ENCODE measurements around the gene UVRAG. TPM values are rescaled to one million over a fixed set of nuclear protein-coding genes. Genes with fewer than 3 reads are reported as not detected.

UVRAG gene
- total RNA-seq, 2 donors from 2014 or later: 10.9 to 31.0 TPM

- Histone ChIP-seq H3K27me3 (no peaks in the 10 kb centered on the region), H3K27ac (no peak overlapping the region), H3K36me3 (replicated peaks in 1 of 2; ENCODE audit: insufficient read depth in 1 of 2, low read depth in 2 of 2) (no peaks in the 10 kb centered on the region), H3K9me3 (no peaks in the 10 kb centered on the region), H3K4me3 (no peak overlapping the region), H3K4me1 (peaks cover 9% of the 10 kb centered on the region)
- 93 to 98% methylated on average over 3 of the region's 3 CpGs for WGBS, 2 donors
- DNase-seq: no peak
- ATAC-seq: no peak
- intact Hi-C loops (cut with DNase I): no loop called here
- TF ChIP-seq POLR2A (IDR thresholded peaks at IDR 0.05): no peak
- no peak for TF ChIP-seq CTCF (IDR thresholded peaks at IDR 0.05)
Observed at GRCh38 chr11:76025817-76026216, 210.8 kb downstream of the UVRAG start.

GRCh38 chr11:76026281-76026680 lies 211.3 kb downstream of the UVRAG start:
- no peak overlapping the region for H3K4me3 ChIP-seq
- DNase-seq (no peak), ATAC-seq (no peak)
- TF ChIP-seq CTCF (IDR thresholded peaks at IDR 0.05): no peak
- TF ChIP-seq POLR2A (IDR thresholded peaks at IDR 0.05): no peak
- intact Hi-C loops (cut with DNase I): no loop called here
- no peak overlapping the region for H3K27ac ChIP-seq
- no peaks in the 10 kb centered on the region for H3K9me3 ChIP-seq
- peaks cover 9% of the 10 kb centered on the region for H3K4me1 ChIP-seq
- H3K36me3 ChIP-seq (replicated peaks in 1 of 2; ENCODE audit: insufficient read depth in 1 of 2, low read depth in 2 of 2): no peaks in the 10 kb centered on the region
- H3K27me3 ChIP-seq: no peaks in the 10 kb centered on the region

- no peak overlapping the region for H3K4me3 ChIP-seq
- H3K4me1 ChIP-seq: peaks cover 9% of the 10 kb centered on the region
- ATAC-seq: no peak
- no peak for TF ChIP-seq CTCF (IDR thresholded peaks at IDR 0.05)
- TF ChIP-seq POLR2A (IDR thresholded peaks at IDR 0.05): no peak
- whole genome bisulfite sequencing, 2 donors: 80 to 100% methylated on average over 1 of the region's 1 CpG
- H3K27me3 ChIP-seq: no peaks in the 10 kb centered on the region
- no peaks in the 10 kb centered on the region for H3K9me3 ChIP-seq
- intact Hi-C loops (cut with DNase I): no loop called here
- DNase-seq: no peak
- H3K36me3 ChIP-seq (replicated peaks in 1 of 2; ENCODE audit: insufficient read depth in 1 of 2, low read depth in 2 of 2): no peaks in the 10 kb centered on the region
- H3K27ac ChIP-seq: no peak overlapping the region
Observed at GRCh38 chr11:76026862-76027261, 211.9 kb downstream of the UVRAG start.

GRCh38 chr11:76030286-76030685 lies 215.3 kb downstream of the UVRAG start:
- no peaks in the 10 kb centered on the region for H3K27me3 ChIP-seq
- DNase-seq: no peak
- TF ChIP-seq POLR2A (IDR thresholded peaks at IDR 0.05) (no peak), CTCF (IDR thresholded peaks at IDR 0.05) (no peak)
- H3K4me3 ChIP-seq: no peak overlapping the region
- WGBS, 2 donors: 94% methylated on average over 5 of the region's 5 CpGs
- H3K9me3 ChIP-seq: no peaks in the 10 kb centered on the region
- no peak overlapping the region for H3K27ac ChIP-seq
- H3K4me1 ChIP-seq: peaks cover 3% of the 10 kb centered on the region
- no peaks in the 10 kb centered on the region for H3K36me3 ChIP-seq (replicated peaks in 1 of 2; ENCODE audit: insufficient read depth in 1 of 2, low read depth in 2 of 2)
- intact Hi-C loops (cut with DNase I): no loop called here
- no peak for ATAC-seq

GRCh38 chr11:76030968-76031590 lies 216.1 kb downstream of the UVRAG start:
- DNase-seq: no peak
- WGBS, 2 donors: 97 to 100% methylated on average over 1 of the region's 1 CpG

More at GRCh38 chr11:76030968-76031590, 216.1 kb downstream of the UVRAG start:
- no peaks in the 10 kb centered on the region for H3K4me1 ChIP-seq
- no peaks in the 10 kb centered on the region for H3K27me3 ChIP-seq
- TF ChIP-seq POLR2A (IDR thresholded peaks at IDR 0.05): no peak
- no peak for TF ChIP-seq CTCF (IDR thresholded peaks at IDR 0.05)
- H3K9me3 ChIP-seq: no peaks in the 10 kb centered on the region
- no peak for ATAC-seq
- H3K27ac ChIP-seq: no peak overlapping the region
- H3K4me3 ChIP-seq: no peak overlapping the region
- H3K36me3 ChIP-seq (replicated peaks in 1 of 2; ENCODE audit: insufficient read depth in 1 of 2, low read depth in 2 of 2): no peaks in the 10 kb centered on the region
- intact Hi-C loops (cut with DNase I): no loop called here
